GM10248 (cell line): ENCODE data around the gene KCNH1.

Source experiments
- CTCF ChIA-PET: fragments of 300-600 bp; sonication (Branson Sonifier 250); formaldehyde crosslinking; extraction: SDS; loops from one replicate; lab custom pipeline; 2021; ENCODE audit warnings: antibody characterized with exemption; lab: Yijun Ruan, JAX
- POLR2A ChIA-PET: fragments of 350-650 bp; sonication (Branson Sonifier 250); formaldehyde crosslinking; extraction: SDS; loops from one replicate; lab custom pipeline; 2020; ENCODE audit warnings: antibody characterized with exemption; lab: Yijun Ruan, JAX
- DNase-seq: peaks from one replicate; pipeline ENCODE4 v3.0.0; 2012; ENCODE audit errors: extremely low spot score
- CTCF ChIP-seq: IDR thresholded peaks from 2 replicates; pipeline ENCODE4 v1.5.1; 2012; ENCODE audit warnings: mild to moderate bottlenecking, low read depth; ENCODE audit errors: extremely low read depth, missing control alignments, control extremely low read depth

Gene KCNH1

GRCh38 chr1:210681158-210681557 lies 452.8 kb downstream of the KCNH1 start:
- POLR2A ChIA-PET = no interaction called here
- CTCF ChIA-PET = interaction anchor here (1.4 to 2.0 kb wide), 2 partner anchors 10 to 21 kb away, joined by 3 to 6 read pairs; no protein-coding TSS in a partner anchor
- DNase-seq = no peak
- TF ChIP-seq CTCF = no peak

GRCh38 chr1:210678306-210678705 lies 455.6 kb downstream of the KCNH1 start:
- CTCF ChIA-PET = interaction anchor here (1.1 to 2.4 kb wide), 2 partner anchors 16 to 22 kb away, joined by 3 to 7 read pairs; no protein-coding TSS in a partner anchor
- TF ChIP-seq CTCF = no peak
- POLR2A ChIA-PET = no interaction called here
- DNase-seq = no peak

- ChIA-PET POLR2A (no interaction called here), CTCF (no interaction called here)
- DNase-seq = no peak
- no peak for TF ChIP-seq CTCF
Measured at GRCh38 chr1:210677533-210677932, 456.4 kb downstream of the KCNH1 start.

- DNase-seq = no peak
- no peak for TF ChIP-seq CTCF
- POLR2A ChIA-PET = no interaction called here
- CTCF ChIA-PET = interaction anchor here (1.0 kb wide), 1 partner anchor 26 kb away, joined by 3 read pairs; no protein-coding TSS in a partner anchor
Measured at GRCh38 chr1:210676539-210676938, 457.4 kb downstream of the KCNH1 start.

- ChIA-PET POLR2A (no interaction called here), CTCF (no interaction called here)
- no peak for DNase-seq
- no peak for TF ChIP-seq CTCF
Measured at GRCh38 chr1:210674151-210674550, 459.8 kb downstream of the KCNH1 start.

- ChIA-PET CTCF (interaction anchor here (1.7 kb wide), 1 partner anchor 11 kb away, joined by 6 read pairs; no protein-coding TSS in a partner anchor), POLR2A (no interaction called here)
- no peak for TF ChIP-seq CTCF
- no peak for DNase-seq
Measured at GRCh38 chr1:210669951-210670350, 464.0 kb downstream of the KCNH1 start.
